ENCODE data around the gene ASH1L. TPM values are rescaled to one million over a fixed set of nuclear protein-coding genes. Genes with fewer than 3 reads are reported as not detected.
"Not testable (repeated sequence)": the region's sequence is repeated elsewhere in the genome, so short reads cannot be mapped to it uniquely, and the experiment has no call there.

The ASH1L gene
- total and polyA plus RNA-seq, 9 of the 15 experiments (the other 6 are each of a cell fraction or from before 2014, with no cell fraction given), result 2.0 to 23.3 (median 14.6) TPM

GRCh38 chr1:155563377-155564022 lies 897 bp upstream of the ASH1L start (continued):
- TF ChIP-seq SRF (CRISPR knock-in tag; IDR thresholded peaks at IDR 0.05) (0 out of 4 replicates have a peak, but pooled peaks of 1 of the 2 experiments have one; percentile 28), MAX (CRISPR knock-in tag; IDR thresholded peaks at IDR 0.05) (peak; percentile 16; the same call in 1 of the 2 replicates)

- H3K9ac ChIP-seq (ENCODE audit: insufficient read depth in 1 of 2, low read depth in 2 of 2, low read length in 2 of 2), result peak overlapping the region; percentile 96 to 99
- H3K9me1 ChIP-seq (ENCODE audit: control insufficient read depth, insufficient read depth, low read length); H3K27me3 ChIP-seq (ENCODE audit: control insufficient read depth in 2 of 2, insufficient read depth in 2 of 2, low read length in 2 of 2); H4K20me1 ChIP-seq (replicated peaks; ENCODE audit: control insufficient read depth, insufficient read depth, low read length); in situ Hi-C loops (cut with MboI); H3K9me3 ChIP-seq (replicated peaks; ENCODE audit: control insufficient read depth, insufficient read depth, low read depth, low read length); intact Hi-C loops (cut with micrococcal nuclease); BruUV-seq (replicated peaks): not testable (repeated sequence)
- POLR2A ChIA-PET, result interaction anchor here (1.0 kb wide), 1 partner anchor 9 kb away, joined by 4 read pairs; no protein-coding TSS in a partner anchor
- FAIRE-seq (peak; percentile 80), DNase-seq (ENCODE audit: extremely low read depth in 1 of 4, low spot score in 3 of 4) (peak in 2 of 4 experiments; percentile 32 to 51), ATAC-seq (peak; percentile 53)
- H3K79me2 ChIP-seq (ENCODE audit: control insufficient read depth, insufficient read depth, low read length), result peaks cover 93% of the 10 kb centered on the region
- 2% methylated on average over 31 of the region's 56 CpGs for WGBS (ENCODE audit: insufficient coverage, low coverage, missing lambda C conversion rate)
- CTCF ChIA-PET (ENCODE audit: low intra/inter-chr PET ratio), result interaction anchor here (0.5 kb wide), 1 partner anchor 332 kb away, joined by 3 read pairs; no protein-coding TSS in a partner anchor
- H3K4me1 ChIP-seq (replicated peaks in 1 of 2; ENCODE audit: control insufficient read depth in 2 of 2, insufficient read depth in 2 of 2, low read length in 2 of 2), result peaks cover 2 to 11% of the 10 kb centered on the region in 2 experiments; a peak in 4 of 5 replicates
- peak overlapping the region; percentile 98 for H3K4me3 ChIP-seq
- peak overlapping the region; percentile 88 for H3K4me2 ChIP-seq (ENCODE audit: insufficient read depth, low read length)
- peaks cover 33% of the 10 kb centered on the region; the same call in 2 of the 3 replicates for H3K36me3 ChIP-seq (ENCODE audit: control insufficient read depth, insufficient read depth, low read length)
- peak overlapping the region; percentile 88 for H2AFZ ChIP-seq (ENCODE audit: low read depth, low read length)
- H3K27ac ChIP-seq (ENCODE audit: extremely low read depth, low read depth, low read length), result peak overlapping the region; percentile 100
- TF ChIP-seq KAT7 (CRISPR knock-in tag; IDR thresholded peaks at IDR 0.05; ENCODE audit: borderline replicate concordance), result peak; percentile 12; the same call in 1 of the 2 replicates
- TF ChIP-seq NKRF (IDR thresholded peaks at IDR 0.05; ENCODE audit: borderline replicate concordance), result 0 out of 2 replicates have a peak, but pooled peaks have one; percentile 27
- TF ChIP-seq NFRKB (IDR thresholded peaks at IDR 0.05; ENCODE audit: low read depth), result peak; percentile 76
- TF ChIP-seq SP1 (CRISPR knock-in tag; IDR thresholded peaks at IDR 0.05), result 0 out of 2 replicates have a peak, but pooled peaks have one; percentile 50
- peak; percentile 19 for TF ChIP-seq CCNT2 (IDR thresholded peaks at IDR 0.05; ENCODE audit: borderline replicate concordance, extremely low read depth, insufficient read length, low read depth, low read length)
- TF ChIP-seq MAX (CRISPR knock-in tag; IDR thresholded peaks at IDR 0.05), result 0 out of 2 replicates have a peak, but pooled peaks have one; percentile 9
- TF ChIP-seq ZNF511 (CRISPR knock-in tag; IDR thresholded peaks at IDR 0.05), result 0 out of 2 replicates have a peak, but pooled peaks have one; percentile 31
- 0 out of 2 replicates have a peak, but pooled peaks have one; percentile 2 for TF ChIP-seq ETS1 (conservative IDR thresholded peaks at IDR 0.05; ENCODE audit: control insufficient read depth, low read depth, low read length)
- peak; percentile 22 for TF ChIP-seq PCBP2 (IDR thresholded peaks at IDR 0.05; ENCODE audit: low read depth, low read length, poor library complexity, severe bottlenecking)
- peak; percentile 29; the same call in 1 of the 2 replicates for TF ChIP-seq SNIP1 (IDR thresholded peaks at IDR 0.05; ENCODE audit: low read depth)
These were observed 623 bp downstream of the ASH1L start for GRCh38 chr1:155561779-155562580.
